ENCODE measurements around the gene AFG3L2. TPM values are rescaled to one million over a fixed set of nuclear protein-coding genes. Genes with fewer than 3 reads are reported as not detected.

Gene AFG3L2
- total and polyA plus RNA-seq, 8 donors, result 21.7 to 144 (median 44.0) TPM

DNA sequence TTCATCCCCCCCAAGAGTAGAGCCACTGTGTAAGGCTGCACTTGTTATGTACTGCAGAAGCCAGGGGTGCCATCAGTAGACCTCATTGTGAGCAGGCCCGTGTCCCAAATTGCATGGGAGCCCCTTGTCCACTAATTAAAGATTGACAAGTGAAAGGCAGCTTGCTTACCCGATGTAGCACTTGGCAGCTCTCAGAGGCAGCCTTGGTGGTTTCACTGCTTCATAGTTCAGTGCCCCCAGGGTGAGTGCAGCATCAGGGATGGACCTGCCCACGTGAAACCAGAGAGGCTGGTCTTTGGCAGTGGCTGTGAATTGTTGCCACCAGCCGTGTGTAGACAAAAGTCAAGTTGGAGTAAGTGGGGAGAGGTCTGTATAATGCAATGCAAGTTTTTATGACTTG lies 55.7 kb downstream of the AFG3L2 start:
- peaks cover 8 to 35% (median 20%) of the 10 kb centered on the region in 4 donors for H3K4me1 ChIP-seq
- DNase-seq, result no peak
- intact Hi-C loops (cut with DNase I; ENCODE audit: low total_unique reads), result no loop called here
- H3K36me3 ChIP-seq, result peaks cover 19 to 71% (median 50%) of the 10 kb centered on the region in 4 donors
- TF ChIP-seq EP300 (IDR thresholded peaks at IDR 0.05) (no peak), POLR2A (IDR thresholded peaks at IDR 0.05) (no peak), POLR2AphosphoS5 (IDR thresholded peaks at IDR 0.05) (no peak)
- TF ChIP-seq, protein P1, sequence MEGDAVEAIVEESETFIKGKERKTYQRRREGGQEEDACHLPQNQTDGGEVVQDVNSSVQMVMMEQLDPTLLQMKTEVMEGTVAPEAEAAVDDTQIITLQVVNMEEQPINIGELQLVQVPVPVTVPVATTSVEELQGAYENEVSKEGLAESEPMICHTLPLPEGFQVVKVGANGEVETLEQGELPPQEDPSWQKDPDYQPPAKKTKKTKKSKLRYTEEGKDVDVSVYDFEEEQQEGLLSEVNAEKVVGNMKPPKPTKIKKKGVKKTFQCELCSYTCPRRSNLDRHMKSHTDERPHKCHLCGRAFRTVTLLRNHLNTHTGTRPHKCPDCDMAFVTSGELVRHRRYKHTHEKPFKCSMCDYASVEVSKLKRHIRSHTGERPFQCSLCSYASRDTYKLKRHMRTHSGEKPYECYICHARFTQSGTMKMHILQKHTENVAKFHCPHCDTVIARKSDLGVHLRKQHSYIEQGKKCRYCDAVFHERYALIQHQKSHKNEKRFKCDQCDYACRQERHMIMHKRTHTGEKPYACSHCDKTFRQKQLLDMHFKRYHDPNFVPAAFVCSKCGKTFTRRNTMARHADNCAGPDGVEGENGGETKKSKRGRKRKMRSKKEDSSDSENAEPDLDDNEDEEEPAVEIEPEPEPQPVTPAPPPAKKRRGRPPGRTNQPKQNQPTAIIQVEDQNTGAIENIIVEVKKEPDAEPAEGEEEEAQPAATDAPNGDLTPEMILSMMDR (IDR thresholded peaks at IDR 0.05), result no peak
- WGBS, 5 donors, result 62 to 65% (median 64%) methylated on average over 4 of the region's 4 CpGs
- no peaks in the 10 kb centered on the region for H3K9me3 ChIP-seq
- no peak overlapping the region for H3K27ac ChIP-seq
- no peaks in the 10 kb centered on the region for H3K27me3 ChIP-seq
- H3K4me3 ChIP-seq, result no peak overlapping the region

DNA sequence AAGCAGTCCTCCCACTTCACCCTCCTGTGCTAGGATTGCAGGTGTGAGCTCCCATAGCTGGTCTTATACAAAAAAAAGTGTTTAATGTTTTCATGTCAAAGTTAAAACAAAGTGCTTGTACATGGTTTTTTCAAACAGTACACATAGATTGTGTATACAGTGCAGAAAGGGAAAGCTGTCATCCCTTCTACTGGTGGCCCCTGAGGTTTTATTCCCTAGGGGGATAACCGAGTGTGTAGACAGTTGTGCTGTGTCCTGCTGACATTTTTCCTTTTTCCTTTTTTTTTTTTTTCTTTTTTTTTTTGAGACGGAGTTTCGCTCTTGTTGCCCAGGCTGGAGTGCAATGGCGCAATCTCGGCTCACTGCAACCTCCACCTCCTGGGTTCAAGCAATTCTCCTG lies 58.2 kb downstream of the AFG3L2 start:
- Histone ChIP-seq H3K27me3 (no peaks in the 10 kb centered on the region), H3K36me3 (peaks cover 0 to 58% (median 27%) of the 10 kb centered on the region in 4 donors), H3K9me3 (no peaks in the 10 kb centered on the region), H3K27ac (peak overlapping the region in 4 of 5 donors; percentile 3 to 71 (median 37)), H3K4me3 (no peak overlapping the region), H3K4me1 (peaks cover 12 to 60% (median 33%) of the 10 kb centered on the region in 4 donors)
- TF ChIP-seq, protein P1 (IDR thresholded peaks at IDR 0.05), result no peak
- TF ChIP-seq POLR2AphosphoS5 (IDR thresholded peaks at IDR 0.05) (no peak), EP300 (IDR thresholded peaks at IDR 0.05) (no peak), POLR2A (IDR thresholded peaks at IDR 0.05) (no peak)
- intact Hi-C loops (cut with DNase I; ENCODE audit: low total_unique reads), result no loop called here
- 61 to 85% (median 71%) methylated on average over 1 to 5 of the region's 5 CpGs for WGBS, 5 donors
- DNase-seq, result no peak

DNA sequence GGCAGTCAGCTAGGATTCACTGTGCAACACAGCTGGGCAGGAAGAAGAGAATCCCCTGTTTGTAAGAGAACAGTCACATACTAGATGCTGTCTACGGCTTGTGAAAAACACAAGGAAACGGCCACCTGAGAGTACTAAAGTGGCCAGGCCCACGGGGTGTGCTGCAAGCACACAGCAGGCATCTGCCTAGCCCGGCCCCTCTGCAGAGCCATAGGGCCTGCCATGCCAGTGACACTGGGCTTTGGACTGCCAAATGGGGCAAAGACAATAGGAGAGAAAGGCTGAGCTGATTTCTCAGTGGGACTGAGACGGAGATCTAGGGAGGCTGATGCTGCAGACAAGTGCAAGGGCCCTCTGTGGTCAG lies 58.7 kb downstream of the AFG3L2 start:
- Histone ChIP-seq H3K4me3 (no peak overlapping the region), H3K27ac (peak overlapping the region in 4 of 5 donors; percentile 3 to 71 (median 37)), H3K36me3 (peaks cover 0 to 53% (median 23%) of the 10 kb centered on the region in 4 donors), H3K9me3 (no peaks in the 10 kb centered on the region), H3K4me1 (peaks cover 12 to 65% (median 36%) of the 10 kb centered on the region in 4 donors), H3K27me3 (no peaks in the 10 kb centered on the region)
- DNase-seq, result no peak
- TF ChIP-seq EP300 (IDR thresholded peaks at IDR 0.05), result no peak
- no peak for TF ChIP-seq POLR2A (IDR thresholded peaks at IDR 0.05)
- 27 to 38% (median 30%) methylated on average over 5 of the region's 5 CpGs for WGBS, 5 donors
- intact Hi-C loops (cut with DNase I; ENCODE audit: low total_unique reads), result no loop called here

DNA sequence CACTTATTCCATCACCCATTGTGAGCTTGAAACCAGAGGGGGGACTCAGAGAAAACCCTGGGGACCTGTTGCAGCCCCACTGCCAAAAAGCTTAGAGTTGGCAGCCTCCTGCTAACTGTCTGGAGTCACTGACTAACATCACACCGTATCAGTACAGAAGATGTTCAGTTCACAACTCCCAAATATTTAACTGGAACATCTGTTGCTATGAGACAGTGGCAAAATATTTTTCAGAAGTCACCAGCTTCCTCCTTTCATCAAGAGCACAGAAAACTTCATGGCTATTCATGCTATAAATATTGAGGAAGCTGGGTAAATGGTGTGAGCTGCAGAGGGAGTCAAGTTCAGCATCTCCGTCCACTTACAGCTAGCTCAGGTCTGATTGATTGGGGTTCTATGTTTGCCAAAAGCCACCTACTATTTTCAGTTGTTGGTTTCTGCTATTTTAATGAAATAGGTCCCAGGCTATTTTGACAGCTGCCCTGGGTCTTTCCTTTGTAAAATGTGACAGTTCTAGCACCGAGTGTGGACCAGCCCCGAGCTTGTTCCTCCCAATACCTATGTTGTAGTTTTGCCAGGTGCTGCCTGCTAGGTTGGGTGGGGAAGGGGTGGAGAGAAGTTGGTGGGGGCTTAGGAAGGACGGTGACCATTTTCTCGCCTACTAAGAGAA lies 59.2 kb downstream of the AFG3L2 start:
- H3K27me3 ChIP-seq, result no peaks in the 10 kb centered on the region
- peaks cover 0 to 48% (median 22%) of the 10 kb centered on the region in 4 donors for H3K36me3 ChIP-seq
- peaks cover 12 to 66% (median 38%) of the 10 kb centered on the region in 4 donors for H3K4me1 ChIP-seq
- no peak for TF ChIP-seq EP300 (IDR thresholded peaks at IDR 0.05)
- TF ChIP-seq POLR2AphosphoS5 (IDR thresholded peaks at IDR 0.05), result peak in 1 of 3 donors; percentile 9
- WGBS, 5 donors, result 31 to 59% (median 45%) methylated on average over 6 of the region's 6 CpGs
- intact Hi-C loops (cut with DNase I; ENCODE audit: low total_unique reads), result no loop called here
- DNase-seq, result peak in 1 of 2 donors; percentile 62
- peak overlapping the region in 4 of 5 donors; percentile 3 to 71 (median 37) for H3K27ac ChIP-seq
- no peaks in the 10 kb centered on the region for H3K9me3 ChIP-seq
- H3K4me3 ChIP-seq, result no peak overlapping the region

DNA sequence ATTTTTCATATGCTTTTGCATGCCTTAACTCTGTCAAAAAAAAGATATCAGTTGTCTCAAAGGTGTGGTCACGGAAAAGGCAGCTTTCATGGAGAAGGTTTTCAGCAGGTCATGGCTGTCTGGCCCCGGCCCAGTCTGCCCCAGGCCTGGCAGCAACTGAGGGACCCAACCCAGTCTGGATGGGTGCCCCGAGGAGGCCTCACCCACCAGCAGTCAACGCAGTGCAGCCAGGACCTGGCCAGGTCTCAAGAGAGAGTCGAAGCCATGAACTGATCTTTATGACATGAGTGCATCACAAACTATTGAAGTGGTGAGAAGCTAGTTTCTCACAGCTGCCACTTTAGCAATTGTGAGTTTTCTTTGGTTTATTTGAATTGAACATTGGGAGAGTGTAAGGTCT lies 61.1 kb downstream of the AFG3L2 start:
- Histone ChIP-seq H3K4me3 (no peak overlapping the region), H3K27me3 (no peaks in the 10 kb centered on the region), H3K9me3 (peaks cover 0 to 11% (median 7%) of the 10 kb centered on the region in 4 donors), H3K36me3 (peaks cover 0 to 49% (median 27%) of the 10 kb centered on the region in 4 donors), H3K4me1 (peaks cover 12 to 63% (median 37%) of the 10 kb centered on the region in 4 donors), H3K27ac (peak overlapping the region in 3 of 5 donors; percentile 18 to 62 (median 26))
- TF ChIP-seq POLR2A (IDR thresholded peaks at IDR 0.05), result no peak
- no peak for TF ChIP-seq EP300 (IDR thresholded peaks at IDR 0.05)
- TF ChIP-seq, protein P1 (IDR thresholded peaks at IDR 0.05), result no peak
- no peak for TF ChIP-seq POLR2AphosphoS5 (IDR thresholded peaks at IDR 0.05)
- 28 to 37% (median 33%) methylated on average over 3 to 5 of the region's 5 CpGs for WGBS, 5 donors
- intact Hi-C loops (cut with DNase I; ENCODE audit: low total_unique reads), result no loop called here
- no peak for DNase-seq
